GM12875 (cell line): ENCODE measurements around the gene MEI4.

Experiments used
- H3K4me3 ChIP-seq: one replicate; pipeline ENCODE4 v1.5.1; 2011; ENCODE audit warnings: low read depth, low read length, control low read depth
- CTCF ChIP-seq: IDR thresholded peaks from 2 replicates; pipeline ENCODE4 v1.5.1; 2011; ENCODE audit warnings: low read depth, mild to moderate bottlenecking, control low read depth, inconsistent platforms, low read length, moderate library complexity, borderline replicate concordance; ENCODE audit not compliant: insufficient read depth

Gene MEI4

DNA sequence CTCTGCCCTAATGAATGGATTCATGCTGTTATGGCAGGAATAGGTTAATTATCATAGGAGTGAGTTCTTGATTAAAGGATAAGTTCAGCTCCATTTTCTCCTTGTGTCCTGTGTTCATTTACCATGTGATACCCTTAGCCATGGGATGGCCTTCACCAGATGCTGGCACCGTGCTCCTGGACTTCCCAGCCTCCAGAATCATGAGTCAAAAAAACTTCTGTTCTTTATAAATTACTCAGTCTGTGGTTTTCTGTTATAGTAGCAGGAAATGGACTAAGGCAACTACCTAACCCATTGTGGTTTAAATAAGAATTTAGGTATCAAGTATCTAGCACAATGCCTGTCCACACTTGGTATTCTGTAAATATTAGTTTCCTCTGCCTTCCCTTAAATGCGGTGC, 223.5 kb downstream of the MEI4 start:
- no peak for TF ChIP-seq CTCF
- H3K4me3 ChIP-seq: no peak overlapping the region

GRCh38 chr6:77879527-77879926, 226.7 kb downstream of the MEI4 start:
- no peak for TF ChIP-seq CTCF
- H3K4me3 ChIP-seq: no peak overlapping the region

DNA sequence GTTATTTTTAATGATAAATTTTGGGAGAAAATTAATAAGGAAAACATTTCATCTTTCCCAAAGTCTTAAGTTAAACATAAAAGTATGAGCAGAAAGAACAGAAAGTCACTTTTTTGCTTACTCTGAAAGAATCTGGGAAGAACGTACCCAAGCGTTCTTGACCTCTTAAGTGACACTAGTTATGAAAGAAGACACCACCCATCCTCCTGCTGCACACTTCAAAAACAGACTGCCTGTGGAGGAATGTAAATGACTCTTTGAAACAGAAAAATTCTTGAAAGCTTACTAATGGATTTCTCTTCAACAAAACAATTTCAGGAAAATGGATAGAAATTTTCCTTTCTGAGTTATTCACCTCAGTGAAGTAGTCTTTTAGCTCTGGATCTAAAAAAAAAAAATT, 227.7 kb downstream of the MEI4 start:
- no peak overlapping the region for H3K4me3 ChIP-seq
- TF ChIP-seq CTCF: no peak

DNA sequence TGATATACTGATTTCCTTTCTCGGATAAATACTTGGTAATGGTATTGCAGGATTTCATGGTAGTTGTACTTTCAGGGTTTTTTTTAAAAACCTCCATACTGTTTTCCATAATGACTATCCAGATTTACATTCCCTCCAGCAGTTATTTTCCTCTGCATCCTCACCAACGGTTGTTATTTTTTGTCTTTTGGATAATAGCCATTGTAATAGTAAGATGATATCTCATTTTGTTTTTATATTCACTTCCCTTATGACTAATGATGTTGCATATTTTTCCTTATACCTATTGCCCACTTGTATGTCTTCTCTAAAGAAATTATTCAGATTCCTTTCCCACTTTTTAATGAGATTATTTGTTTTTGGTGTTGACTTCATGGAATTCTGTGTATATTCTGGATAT, 231.0 kb downstream of the MEI4 start:
- no peak for TF ChIP-seq CTCF
- no peak overlapping the region for H3K4me3 ChIP-seq

GRCh38 chr6:77893391-77893790, 240.6 kb downstream of the MEI4 start:
- TF ChIP-seq CTCF: no peak
- H3K4me3 ChIP-seq: no peak overlapping the region

DNA sequence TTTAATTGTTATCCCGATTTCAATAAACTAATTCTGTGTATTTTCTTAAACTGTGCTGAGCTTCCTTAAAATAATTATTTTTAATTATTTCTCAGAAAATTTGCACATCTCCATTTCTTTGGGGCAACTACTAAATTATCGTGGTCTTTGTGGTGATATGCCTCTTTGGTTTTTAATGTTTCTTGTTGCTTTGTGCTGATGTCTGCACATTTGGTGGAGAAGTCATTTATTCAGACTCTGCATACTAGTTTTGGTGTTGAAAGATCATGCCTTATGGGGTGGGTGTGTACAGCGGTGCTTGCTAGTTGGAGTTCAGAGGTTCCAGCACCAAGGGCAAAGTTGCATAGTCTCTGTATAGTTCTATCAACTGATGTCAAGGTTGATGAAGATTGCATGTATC, 253.2 kb downstream of the MEI4 start:
- H3K4me3 ChIP-seq: no peak overlapping the region
- TF ChIP-seq CTCF: no peak

DNA sequence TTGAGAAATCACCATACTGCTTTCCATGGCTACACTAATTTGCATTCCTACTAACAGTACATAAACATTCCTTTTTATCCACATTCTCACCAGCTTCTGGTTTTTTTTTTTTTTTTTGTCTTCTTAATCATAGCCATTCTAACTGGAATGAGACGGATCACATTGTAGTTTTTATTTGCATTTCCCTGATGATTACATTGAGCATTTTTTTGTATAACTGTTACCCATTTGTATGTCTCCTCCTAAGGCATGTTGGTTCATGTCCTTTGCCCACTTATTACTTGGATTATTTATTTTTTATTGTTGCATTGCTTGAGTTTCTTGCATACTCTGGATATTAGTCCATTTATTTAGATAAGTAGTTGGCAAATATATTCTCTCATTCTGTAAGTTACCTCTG, 258.0 kb downstream of the MEI4 start:
- no peak overlapping the region for H3K4me3 ChIP-seq
- TF ChIP-seq CTCF: no peak
